VCaP (cell line): ENCODE measurements around the gene ZNF316.
"Not testable (repeated sequence)": the region's sequence is repeated elsewhere in the genome, so short reads cannot be mapped to it uniquely, and the experiment has no call there.

Experiments used
- H3K27ac ChIP-seq: fragments of 450-650 bp; 2 replicates; pipeline ENCODE4 v1.5.1; 2017
- TF ChIP-seq, protein P1 (sequence below): fragments of 450-650 bp; conservative IDR thresholded peaks from 2 replicates; pipeline ENCODE4 v1.5.1; 2017; ENCODE audit warnings: mild to moderate bottlenecking, moderate library complexity

Gene ZNF316

DNA sequence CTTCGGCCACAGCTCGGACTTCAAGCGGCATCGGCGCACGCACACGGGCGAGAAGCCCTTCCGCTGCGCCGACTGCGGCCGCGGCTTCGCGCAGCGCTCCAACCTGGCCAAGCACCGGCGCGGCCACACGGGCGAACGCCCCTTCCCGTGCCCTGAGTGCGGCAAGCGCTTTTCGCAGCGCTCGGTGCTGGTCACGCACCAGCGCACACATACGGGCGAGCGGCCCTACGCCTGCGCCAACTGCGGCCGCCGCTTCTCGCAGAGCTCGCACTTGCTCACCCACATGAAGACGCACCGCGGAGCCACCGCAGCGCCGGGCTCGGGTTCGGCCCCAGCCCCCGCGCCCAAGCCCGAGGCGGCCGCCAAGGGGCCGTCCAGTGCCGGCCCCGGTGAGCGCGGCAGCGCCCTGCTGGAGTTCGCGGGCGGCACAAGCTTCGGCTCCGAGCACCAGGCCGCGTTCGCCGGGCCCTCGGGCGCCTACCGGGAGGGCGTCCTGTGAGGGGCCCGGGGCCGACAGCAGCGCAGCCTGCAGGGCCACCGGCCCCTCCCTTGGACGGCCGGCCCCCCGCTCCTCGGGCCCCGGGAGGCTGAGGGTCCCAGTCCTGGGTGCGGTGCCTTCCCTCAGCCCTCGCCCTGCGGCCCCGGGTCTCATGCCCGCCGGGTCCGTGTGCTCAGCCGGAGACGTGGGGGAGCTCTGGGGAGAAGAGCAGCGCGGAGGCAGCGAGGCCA lies 17.2 kb downstream of the ZNF316 start:
- TF ChIP-seq, protein P1, sequence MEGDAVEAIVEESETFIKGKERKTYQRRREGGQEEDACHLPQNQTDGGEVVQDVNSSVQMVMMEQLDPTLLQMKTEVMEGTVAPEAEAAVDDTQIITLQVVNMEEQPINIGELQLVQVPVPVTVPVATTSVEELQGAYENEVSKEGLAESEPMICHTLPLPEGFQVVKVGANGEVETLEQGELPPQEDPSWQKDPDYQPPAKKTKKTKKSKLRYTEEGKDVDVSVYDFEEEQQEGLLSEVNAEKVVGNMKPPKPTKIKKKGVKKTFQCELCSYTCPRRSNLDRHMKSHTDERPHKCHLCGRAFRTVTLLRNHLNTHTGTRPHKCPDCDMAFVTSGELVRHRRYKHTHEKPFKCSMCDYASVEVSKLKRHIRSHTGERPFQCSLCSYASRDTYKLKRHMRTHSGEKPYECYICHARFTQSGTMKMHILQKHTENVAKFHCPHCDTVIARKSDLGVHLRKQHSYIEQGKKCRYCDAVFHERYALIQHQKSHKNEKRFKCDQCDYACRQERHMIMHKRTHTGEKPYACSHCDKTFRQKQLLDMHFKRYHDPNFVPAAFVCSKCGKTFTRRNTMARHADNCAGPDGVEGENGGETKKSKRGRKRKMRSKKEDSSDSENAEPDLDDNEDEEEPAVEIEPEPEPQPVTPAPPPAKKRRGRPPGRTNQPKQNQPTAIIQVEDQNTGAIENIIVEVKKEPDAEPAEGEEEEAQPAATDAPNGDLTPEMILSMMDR: no peak
- no peak overlapping the region for H3K27ac ChIP-seq

DNA sequence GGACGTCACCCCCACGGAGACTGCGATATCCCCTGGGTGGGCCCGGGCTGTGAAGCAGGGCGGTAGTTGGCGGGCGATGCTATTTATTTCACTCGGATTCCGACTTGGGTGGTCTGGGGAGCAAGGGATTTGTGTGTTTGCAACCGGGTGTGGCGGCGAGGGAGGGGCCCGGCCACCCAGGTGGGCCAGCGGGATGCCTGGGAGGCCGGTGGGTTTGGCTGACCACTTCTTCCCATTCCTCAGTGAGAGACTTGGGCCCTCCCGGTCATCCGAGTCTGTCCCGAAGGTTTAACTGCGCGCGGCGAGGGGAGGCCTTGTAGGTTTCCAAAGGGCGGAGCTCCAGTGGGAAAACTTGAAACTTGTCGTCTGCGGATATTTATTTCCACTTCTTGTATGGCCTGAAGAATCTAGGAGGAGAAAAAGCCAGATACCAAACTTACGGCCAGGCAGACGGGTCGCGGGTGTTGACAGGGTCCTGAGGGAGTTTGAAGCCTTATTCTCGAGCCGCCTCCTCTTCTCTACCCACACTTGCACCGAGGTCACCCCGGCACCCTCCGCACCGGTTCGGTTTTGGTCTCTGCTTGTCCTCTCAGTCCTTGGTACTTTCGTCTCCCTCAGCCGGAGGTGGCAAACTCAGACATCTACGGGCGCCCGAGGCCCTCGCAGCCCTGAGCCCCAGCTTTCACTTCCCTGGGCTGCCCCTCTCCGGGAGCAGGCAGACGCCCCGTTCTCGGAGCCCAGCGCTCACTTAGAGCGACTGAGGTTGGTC lies 17.9 kb downstream of the ZNF316 start:
- TF ChIP-seq, protein P1: no peak
- no peak overlapping the region for H3K27ac ChIP-seq

DNA sequence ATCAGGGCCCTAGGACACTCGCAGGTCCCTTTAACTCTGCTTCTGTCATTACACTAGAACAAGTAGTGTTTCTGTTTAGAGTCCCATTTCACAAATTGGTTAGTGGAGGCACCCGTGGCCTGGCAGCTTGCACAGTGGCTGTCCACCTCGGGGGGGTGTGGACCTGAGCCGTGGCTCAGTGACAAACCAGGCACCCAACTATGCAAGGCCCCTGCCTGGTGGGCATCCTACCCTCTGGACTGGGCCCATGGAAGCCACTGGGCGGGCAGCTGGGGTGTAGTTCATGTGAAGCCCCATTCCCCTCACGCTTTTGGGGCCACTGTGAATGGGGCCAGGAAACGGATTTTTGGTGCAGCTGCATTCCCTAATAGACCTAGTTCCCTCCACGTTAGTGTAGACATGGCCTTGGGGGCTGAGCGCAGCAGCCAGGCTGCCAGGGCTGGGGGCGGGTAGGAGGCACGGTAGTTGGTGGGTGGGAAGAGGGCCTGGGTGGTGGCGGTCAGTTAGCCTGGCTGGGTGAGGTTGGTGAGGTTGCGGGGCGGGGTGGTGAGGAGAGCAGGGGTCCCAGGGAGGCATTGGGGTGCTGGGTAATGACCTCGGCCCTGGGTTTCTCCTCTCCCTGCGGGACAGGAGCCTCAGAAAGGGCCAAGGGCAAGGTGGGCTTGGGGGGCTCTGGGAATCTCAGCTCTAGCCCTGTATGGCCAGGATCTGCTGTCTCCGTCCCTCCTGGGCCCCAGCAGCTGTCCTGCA lies 18.7 kb downstream of the ZNF316 start:
- TF ChIP-seq, protein P1: no peak
- H3K27ac ChIP-seq: no peak overlapping the region

DNA sequence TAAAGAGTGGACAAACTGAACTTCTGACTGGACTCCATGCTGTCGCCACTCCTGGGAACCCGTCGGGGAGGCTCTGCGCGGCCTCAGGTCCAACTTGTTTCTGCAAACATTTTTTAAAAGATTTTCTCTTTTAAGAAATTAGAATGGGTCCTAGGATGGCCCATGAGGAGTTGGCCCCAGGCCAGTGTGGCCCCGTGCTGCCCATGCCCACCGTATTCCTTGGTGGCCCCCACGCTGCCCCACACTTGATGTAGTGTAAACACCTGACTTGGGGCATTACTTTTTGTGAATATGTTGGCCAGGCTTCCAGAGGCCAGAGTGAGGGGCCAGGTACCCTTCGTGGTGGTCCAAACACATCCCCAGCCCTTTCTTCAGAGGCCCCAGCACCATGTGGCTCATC lies 19.3 kb downstream of the ZNF316 start:
- no peak overlapping the region for H3K27ac ChIP-seq
- TF ChIP-seq, protein P1: no peak

DNA sequence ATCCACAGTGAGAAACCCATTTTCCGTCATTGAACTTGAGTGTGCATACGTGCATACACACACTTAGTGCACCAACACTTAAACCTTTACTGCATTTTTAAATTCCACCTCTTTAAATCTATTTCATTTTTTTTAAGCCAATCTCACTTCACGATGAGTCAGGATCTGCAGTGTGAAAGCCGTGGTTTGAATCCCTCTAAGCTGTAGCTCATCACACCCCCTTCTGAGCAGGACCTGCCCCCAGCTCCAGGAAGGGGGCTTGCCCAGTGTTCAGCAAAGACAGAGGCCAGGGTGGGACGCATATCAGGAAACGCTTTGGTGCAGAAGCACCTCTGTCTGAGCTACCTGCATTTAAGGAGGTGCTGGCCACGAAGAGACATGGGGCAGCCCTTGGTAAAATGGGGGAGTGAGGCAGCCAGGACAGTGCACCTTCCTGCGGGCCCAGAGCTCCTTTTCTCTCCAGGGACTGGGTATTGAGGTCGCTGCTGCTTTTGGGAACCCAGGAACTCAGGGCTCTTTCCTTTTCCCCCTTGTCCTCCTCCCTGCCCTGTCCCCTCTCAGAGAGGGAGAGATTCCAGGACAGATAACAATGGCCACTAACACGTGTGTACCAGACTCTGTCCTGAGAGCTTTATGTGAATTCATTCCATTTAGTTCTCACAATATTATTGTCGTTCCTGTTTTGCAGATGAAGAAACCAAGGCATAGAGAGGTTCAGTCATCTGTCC lies 21.7 kb downstream of the ZNF316 start:
- TF ChIP-seq, protein P1: no peak
- H3K27ac ChIP-seq: no peak overlapping the region

DNA sequence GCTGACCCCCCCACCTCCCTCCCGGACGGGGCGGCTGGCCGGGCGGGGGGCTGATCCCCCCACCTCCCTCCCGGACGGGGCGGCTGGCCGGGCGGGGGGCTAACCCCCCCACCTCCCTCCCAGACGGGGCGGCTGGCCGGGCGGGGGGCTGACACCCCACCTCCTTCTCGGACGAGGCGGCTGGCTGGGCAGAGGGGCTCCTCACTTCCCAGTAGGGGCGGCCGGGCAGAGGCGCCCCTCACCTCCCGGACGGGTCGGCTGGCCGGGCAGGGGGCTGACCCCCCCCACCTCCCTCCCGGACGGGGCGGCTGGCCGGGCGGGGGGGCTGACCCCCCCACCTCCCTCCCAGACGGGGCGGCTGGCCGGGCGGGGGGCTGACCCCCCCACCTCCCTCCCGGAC lies 33.7 kb downstream of the ZNF316 start:
- not testable (repeated sequence) for H3K27ac ChIP-seq

DNA sequence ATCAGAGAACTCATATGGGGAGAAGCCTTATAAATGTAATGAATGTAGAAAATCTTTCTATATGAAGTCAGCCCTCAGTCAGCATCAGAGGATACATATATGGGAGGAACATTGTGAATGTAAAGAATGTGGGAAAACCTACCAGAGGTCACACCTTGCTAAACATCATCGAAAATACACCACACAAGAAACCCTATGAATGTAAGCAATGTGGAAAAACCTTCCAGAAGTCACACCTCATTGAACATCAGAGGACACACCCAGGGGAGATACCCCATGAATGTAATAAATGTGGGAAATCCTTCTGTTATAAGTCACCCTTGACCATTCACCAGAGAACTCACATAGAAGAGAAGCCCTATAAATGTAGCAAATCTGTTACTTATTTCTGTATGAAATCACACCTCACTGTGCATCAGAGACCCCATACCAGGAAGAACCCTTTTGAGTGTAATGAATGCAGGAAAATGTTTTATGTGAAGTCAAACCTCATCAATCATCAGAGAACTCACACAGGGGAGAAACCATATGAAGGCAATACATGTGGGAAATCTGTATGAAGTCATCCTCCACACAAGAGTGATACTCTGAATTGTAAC lies 38.8 kb downstream of the ZNF316 start:
- TF ChIP-seq, protein P1: no peak
- no peak overlapping the region for H3K27ac ChIP-seq
